ENCODE data around the gene THAP11. TPM values are rescaled to one million over a fixed set of nuclear protein-coding genes. Genes with fewer than 3 reads are reported as not detected.
A peak's percentile ranks its signal among the peaks of the same experiment; 100 is the strongest.

Gene THAP11
- total RNA-seq, 1 experiment from 2014 or later = 46.5 TPM

DNA sequence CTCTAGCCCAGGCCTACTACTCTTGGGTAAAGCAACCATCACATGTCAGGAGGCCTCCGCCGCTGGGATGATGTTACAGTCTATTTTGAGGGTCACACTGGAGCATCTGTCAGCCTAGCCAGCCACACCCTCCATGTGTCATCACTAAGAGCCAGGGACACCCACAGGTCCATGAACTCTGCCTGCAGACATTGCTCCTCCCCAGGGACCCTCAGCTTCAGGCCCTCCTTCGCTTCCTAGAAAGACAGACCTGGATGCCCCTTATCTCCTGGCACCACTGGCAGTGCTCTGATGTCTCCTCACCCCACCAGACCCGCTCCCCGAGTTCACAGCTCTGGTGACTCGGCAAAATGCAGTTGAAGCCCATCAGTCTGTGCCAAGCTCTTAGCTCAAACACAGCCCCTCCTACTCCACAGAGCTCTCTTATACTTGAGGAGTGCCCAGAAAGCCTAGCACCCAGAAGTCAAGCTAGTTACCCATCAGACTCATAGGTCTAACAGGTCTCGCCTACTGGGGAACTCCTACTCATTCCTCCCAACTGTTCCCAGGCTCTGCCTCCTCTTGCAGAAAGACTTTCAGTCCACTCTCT lies 41.7 kb upstream of the THAP11 start (continued):
- TF ChIP-seq, protein P1, sequence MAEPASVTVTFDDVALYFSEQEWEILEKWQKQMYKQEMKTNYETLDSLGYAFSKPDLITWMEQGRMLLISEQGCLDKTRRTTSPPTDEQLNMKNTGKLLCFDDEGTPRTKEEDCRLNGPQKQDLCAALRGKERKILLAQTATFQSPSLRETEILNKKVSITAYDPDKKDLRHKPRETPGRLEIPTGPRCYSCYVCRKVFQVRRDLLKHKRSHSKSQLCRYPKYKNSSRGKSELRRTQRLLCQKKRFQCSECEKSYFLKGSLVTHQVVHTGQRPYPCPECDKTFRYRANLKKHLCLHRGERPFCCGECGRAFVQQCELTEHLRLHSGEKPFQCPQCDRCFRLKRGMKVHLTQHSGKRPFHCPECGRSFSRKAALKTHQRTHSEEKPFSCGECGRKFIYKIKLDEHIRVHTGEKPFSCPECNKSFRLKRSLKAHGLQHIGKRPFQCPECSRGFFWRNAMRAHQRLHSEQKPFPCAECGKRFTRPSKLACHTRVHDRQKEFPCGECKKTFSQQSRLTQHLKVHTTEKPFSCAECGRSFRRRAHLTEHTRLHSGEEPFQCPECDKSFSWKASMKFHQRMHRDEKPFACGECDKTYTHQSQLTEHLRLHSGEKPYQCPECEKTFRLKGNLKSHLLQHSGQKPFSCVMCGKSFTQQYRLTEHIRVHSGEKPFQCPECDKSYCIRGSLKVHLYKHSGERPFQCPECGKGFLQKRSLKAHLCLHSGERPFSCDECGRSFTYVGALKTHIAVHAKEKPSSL (CRISPR knock-in tag; conservative IDR thresholded peaks at IDR 0.05) = no peak
- TF ChIP-seq, protein P2, sequence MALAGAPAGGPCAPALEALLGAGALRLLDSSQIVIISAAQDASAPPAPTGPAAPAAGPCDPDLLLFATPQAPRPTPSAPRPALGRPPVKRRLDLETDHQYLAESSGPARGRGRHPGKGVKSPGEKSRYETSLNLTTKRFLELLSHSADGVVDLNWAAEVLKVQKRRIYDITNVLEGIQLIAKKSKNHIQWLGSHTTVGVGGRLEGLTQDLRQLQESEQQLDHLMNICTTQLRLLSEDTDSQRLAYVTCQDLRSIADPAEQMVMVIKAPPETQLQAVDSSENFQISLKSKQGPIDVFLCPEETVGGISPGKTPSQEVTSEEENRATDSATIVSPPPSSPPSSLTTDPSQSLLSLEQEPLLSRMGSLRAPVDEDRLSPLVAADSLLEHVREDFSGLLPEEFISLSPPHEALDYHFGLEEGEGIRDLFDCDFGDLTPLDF (CRISPR knock-in tag; IDR thresholded peaks at IDR 0.05) = no peak
- TF ChIP-seq, protein P3, sequence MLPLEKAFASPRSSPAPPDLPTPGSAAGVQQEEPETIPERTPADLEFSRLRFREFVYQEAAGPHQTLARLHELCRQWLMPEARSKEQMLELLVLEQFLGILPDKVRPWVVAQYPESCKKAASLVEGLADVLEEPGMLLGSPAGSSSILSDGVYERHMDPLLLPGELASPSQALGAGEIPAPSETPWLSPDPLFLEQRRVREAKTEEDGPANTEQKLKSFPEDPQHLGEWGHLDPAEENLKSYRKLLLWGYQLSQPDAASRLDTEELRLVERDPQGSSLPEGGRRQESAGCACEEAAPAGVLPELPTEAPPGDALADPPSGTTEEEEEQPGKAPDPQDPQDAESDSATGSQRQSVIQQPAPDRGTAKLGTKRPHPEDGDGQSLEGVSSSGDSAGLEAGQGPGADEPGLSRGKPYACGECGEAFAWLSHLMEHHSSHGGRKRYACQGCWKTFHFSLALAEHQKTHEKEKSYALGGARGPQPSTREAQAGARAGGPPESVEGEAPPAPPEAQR (CRISPR knock-in tag; IDR thresholded peaks at IDR 0.05) = no peak
- no peak for TF ChIP-seq ELF4 (CRISPR knock-in tag; IDR thresholded peaks at IDR 0.05; ENCODE audit: low read depth)

DNA sequence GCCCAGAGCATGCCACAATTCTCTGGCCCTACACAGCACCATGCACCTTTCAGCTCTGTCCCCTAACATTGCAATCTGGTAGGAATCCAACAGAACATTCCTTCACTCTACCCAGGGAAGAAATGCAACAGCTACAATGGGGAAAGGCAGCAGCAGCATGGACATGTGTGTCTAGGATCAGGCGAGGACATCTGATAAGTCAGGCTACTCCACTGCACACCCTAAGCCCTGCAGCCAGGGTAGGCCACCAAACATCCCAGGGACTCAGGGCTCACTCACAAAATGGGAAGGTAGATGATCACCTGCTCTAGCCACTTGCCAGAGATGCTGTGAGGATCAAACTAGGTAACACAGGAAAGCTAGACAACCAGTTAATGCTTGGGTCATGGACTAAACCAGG lies 40.9 kb upstream of the THAP11 start:
- Mint-ChIP-seq H3K36me3 (peaks cover 18% of the 10 kb centered on the region), H3K27ac (peak overlapping the region; percentile 41; the same call in 1 of the 2 replicates), H3K4me1 (peaks cover 5% of the 10 kb centered on the region), H3K27me3 (ENCODE audit: low read depth) (no peaks in the 10 kb centered on the region), H3K4me3 (no peak overlapping the region), H3K9me3 (no peaks in the 10 kb centered on the region)
- POLR2A ChIA-PET = no interaction called here
- ATAC-seq (no peak), DNase-seq (ENCODE audit: low spot score) (no peak)
- CTCF ChIA-PET = interaction anchor here (0.7 to 3.6 kb wide), 2 partner anchors 15 to 163 kb away, joined by 3 to 19 read pairs; no protein-coding TSS in a partner anchor
- TF ChIP-seq, protein P4, sequence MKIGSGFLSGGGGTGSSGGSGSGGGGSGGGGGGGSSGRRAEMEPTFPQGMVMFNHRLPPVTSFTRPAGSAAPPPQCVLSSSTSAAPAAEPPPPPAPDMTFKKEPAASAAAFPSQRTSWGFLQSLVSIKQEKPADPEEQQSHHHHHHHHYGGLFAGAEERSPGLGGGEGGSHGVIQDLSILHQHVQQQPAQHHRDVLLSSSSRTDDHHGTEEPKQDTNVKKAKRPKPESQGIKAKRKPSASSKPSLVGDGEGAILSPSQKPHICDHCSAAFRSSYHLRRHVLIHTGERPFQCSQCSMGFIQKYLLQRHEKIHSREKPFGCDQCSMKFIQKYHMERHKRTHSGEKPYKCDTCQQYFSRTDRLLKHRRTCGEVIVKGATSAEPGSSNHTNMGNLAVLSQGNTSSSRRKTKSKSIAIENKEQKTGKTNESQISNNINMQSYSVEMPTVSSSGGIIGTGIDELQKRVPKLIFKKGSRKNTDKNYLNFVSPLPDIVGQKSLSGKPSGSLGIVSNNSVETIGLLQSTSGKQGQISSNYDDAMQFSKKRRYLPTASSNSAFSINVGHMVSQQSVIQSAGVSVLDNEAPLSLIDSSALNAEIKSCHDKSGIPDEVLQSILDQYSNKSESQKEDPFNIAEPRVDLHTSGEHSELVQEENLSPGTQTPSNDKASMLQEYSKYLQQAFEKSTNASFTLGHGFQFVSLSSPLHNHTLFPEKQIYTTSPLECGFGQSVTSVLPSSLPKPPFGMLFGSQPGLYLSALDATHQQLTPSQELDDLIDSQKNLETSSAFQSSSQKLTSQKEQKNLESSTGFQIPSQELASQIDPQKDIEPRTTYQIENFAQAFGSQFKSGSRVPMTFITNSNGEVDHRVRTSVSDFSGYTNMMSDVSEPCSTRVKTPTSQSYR (CRISPR knock-in tag; IDR thresholded peaks at IDR 0.05) = no peak
- TF ChIP-seq NFYB (CRISPR knock-in tag; conservative IDR thresholded peaks at IDR 0.05; ENCODE audit: low read depth) (no peak), RORB (CRISPR knock-in tag; IDR thresholded peaks at IDR 0.05) (no peak), HMGA2 (CRISPR knock-in tag; IDR thresholded peaks at IDR 0.05) (no peak), ETV6 (CRISPR knock-in tag; IDR thresholded peaks at IDR 0.05) (no peak), ZNF121 (CRISPR knock-in tag; IDR thresholded peaks at IDR 0.05) (no peak), TEAD1 (CRISPR knock-in tag; IDR thresholded peaks at IDR 0.05) (no peak), ZNF317 (CRISPR knock-in tag; IDR thresholded peaks at IDR 0.05; ENCODE audit: borderline replicate concordance, low read depth) (no peak), JUN (CRISPR knock-in tag; IDR thresholded peaks at IDR 0.05) (no peak), TP53 (CRISPR knock-in tag; IDR thresholded peaks at IDR 0.05) (no peak)
- TF ChIP-seq, protein P3 (CRISPR knock-in tag; IDR thresholded peaks at IDR 0.05) = no peak
- TF ChIP-seq, protein P5, sequence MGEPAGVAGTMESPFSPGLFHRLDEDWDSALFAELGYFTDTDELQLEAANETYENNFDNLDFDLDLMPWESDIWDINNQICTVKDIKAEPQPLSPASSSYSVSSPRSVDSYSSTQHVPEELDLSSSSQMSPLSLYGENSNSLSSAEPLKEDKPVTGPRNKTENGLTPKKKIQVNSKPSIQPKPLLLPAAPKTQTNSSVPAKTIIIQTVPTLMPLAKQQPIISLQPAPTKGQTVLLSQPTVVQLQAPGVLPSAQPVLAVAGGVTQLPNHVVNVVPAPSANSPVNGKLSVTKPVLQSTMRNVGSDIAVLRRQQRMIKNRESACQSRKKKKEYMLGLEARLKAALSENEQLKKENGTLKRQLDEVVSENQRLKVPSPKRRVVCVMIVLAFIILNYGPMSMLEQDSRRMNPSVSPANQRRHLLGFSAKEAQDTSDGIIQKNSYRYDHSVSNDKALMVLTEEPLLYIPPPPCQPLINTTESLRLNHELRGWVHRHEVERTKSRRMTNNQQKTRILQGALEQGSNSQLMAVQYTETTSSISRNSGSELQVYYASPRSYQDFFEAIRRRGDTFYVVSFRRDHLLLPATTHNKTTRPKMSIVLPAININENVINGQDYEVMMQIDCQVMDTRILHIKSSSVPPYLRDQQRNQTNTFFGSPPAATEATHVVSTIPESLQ (CRISPR knock-in tag; IDR thresholded peaks at IDR 0.05) = no peak
- TF ChIP-seq, protein P2 (CRISPR knock-in tag; IDR thresholded peaks at IDR 0.05) = no peak
- TF ChIP-seq, protein P6, sequence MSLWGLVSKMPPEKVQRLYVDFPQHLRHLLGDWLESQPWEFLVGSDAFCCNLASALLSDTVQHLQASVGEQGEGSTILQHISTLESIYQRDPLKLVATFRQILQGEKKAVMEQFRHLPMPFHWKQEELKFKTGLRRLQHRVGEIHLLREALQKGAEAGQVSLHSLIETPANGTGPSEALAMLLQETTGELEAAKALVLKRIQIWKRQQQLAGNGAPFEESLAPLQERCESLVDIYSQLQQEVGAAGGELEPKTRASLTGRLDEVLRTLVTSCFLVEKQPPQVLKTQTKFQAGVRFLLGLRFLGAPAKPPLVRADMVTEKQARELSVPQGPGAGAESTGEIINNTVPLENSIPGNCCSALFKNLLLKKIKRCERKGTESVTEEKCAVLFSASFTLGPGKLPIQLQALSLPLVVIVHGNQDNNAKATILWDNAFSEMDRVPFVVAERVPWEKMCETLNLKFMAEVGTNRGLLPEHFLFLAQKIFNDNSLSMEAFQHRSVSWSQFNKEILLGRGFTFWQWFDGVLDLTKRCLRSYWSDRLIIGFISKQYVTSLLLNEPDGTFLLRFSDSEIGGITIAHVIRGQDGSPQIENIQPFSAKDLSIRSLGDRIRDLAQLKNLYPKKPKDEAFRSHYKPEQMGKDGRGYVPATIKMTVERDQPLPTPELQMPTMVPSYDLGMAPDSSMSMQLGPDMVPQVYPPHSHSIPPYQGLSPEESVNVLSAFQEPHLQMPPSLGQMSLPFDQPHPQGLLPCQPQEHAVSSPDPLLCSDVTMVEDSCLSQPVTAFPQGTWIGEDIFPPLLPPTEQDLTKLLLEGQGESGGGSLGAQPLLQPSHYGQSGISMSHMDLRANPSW (CRISPR knock-in tag; conservative IDR thresholded peaks at IDR 0.05; ENCODE audit: low read depth) = no peak
- TF ChIP-seq, protein P7, sequence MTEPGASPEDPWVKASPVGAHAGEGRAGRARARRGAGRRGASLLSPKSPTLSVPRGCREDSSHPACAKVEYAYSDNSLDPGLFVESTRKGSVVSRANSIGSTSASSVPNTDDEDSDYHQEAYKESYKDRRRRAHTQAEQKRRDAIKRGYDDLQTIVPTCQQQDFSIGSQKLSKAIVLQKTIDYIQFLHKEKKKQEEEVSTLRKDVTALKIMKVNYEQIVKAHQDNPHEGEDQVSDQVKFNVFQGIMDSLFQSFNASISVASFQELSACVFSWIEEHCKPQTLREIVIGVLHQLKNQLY (CRISPR knock-in tag; IDR thresholded peaks at IDR 0.05) = no peak
